GM19468 (cell line): ENCODE data around the gene INHBE.
A peak's percentile ranks its signal among the peaks of the same experiment; 100 is the strongest.

ENCODE experiments used
- ATAC-seq: cut with Tn5 transposase; IDR thresholded peaks from one replicate; pipeline ENCODE4 v1.9.1; 2021; ENCODE audit warnings: mild to moderate bottlenecking, moderate library complexity, moderate number of reproducible peaks; ENCODE audit not compliant: unreplicated experiment; ENCODE audit errors: extremely low read depth

Gene INHBE

DNA sequence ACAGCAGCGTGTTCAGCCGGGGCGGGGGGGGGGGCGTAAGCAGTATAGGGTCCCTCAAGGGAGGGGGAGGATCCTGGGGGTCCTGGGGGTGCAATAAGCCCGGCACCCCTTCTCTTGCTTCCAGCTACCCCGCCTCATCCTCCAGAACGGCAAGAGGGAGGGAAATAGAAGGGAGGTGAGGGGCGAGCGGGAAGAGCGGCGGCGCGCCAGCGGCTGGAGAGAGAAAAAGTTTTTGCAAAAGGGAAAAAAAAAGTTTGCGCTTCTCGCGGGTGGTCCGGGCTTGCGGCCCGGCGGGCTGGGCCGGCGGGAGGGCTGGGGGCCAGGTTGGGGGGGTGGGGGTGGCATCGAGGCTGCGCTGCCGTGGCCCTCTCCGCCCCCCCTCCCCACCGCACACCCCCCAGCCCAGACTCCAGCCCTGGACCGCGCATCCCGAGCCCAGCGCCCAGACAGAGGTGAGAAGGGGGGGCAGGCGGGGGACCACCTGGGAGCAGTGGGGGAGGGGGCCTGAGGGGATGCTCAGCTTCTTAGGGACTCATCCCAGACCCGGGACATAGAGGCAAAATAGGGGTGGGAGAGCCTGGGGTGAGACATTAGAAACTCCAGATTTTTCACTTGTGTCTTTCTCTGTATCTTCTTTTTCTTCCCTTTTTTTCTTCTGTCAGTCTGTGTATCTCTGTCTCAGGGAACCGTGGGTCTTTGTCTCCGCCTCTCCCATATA, 4.8 kb downstream of the INHBE start, which contains the start of gene GLI1:
Gene GLI1 (plus strand): TSS at position 36 of the 718 bp plus-strand sequence. CDS start 3,907 bp downstream, outside the sequence.
- ATAC-seq = no peak

DNA sequence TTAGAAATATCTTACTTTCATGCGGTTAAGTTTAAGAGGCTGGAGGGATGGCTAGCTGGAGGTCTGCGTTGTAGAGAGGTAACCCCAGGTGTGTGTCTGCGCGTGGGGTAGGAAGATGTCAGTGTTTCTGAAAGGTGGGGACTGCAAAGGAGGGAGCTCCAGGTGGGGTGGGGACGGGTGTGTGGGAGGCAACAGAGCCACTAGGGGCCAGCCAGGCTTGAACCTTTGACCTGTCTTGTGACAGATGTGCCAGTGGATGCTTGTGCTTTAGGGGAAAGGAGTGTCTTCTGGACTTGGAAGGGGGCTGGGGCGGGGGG, 5.3 kb downstream of the INHBE start:
- ATAC-seq = no peak

DNA sequence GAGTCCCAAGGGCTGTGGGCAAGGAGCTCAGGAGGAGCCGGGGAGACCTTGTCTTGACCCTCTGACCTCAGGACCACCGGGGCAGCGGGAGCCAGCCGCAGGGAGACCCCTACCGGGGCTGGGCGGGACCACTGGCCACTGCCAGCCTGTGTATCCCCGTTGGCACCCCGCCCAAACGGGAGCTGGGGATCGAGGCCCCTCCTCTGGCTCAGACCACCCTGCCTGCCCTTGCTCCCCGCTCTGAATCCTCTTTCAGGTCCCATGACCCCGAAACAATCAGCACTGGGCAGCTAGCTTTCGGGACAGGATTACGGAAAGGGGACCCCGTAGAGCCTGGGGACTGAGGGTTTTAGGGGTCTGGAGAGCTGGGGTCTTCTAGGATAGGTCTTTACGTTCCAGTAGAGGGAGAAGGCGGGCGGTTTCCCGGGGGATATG, 5.8 kb downstream of the INHBE start:
- ATAC-seq = no peak

DNA sequence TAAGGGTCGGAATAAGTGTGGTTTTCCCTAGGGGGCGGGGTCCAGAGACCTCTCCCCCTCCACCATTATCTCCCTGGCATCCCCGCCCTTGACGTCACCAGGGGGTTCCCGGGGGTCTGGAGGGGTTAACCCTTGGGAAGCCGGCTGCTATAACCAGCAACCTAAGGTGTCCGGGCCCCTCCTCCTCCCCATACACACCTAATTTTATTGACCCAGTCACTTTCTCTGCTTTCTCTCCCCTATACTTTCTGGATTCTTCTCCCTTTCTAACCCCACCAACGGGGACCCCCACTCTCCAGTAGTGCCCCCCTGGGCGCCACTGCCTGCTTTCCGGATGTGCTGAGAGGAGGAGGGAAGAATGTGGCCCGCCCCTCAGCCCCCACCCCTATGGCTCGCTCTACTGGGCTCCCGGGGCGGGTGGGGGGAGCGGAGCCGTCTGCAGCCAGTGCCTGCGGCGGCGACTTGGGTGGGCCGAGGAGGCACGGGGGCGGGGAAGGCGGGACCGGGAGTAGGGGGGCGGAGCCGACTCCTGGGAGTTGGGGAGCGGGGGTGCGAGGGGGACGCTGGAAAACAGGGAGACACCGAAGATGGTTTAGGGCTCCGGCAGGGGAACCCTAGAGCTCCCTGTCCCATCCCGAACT, 6.3 kb downstream of the INHBE start:
- no peak for ATAC-seq

DNA sequence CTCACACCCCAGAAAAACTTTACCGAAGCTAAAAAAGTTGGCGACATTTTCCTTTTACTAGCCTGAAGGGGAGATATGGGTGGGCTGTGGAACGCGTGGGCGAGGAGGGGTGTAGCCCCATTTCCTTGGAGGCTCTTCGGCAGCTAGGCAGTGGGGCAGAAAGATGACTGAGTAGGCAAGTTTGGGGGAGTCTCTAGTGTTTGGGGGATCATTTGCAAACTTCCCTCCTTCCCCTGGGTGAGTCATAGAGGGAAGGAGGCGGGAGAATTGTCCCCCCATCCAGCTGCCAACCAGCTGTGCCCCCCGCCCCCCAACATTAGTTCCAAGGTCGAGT, 6.8 kb downstream of the INHBE start:
- ATAC-seq = no peak

DNA sequence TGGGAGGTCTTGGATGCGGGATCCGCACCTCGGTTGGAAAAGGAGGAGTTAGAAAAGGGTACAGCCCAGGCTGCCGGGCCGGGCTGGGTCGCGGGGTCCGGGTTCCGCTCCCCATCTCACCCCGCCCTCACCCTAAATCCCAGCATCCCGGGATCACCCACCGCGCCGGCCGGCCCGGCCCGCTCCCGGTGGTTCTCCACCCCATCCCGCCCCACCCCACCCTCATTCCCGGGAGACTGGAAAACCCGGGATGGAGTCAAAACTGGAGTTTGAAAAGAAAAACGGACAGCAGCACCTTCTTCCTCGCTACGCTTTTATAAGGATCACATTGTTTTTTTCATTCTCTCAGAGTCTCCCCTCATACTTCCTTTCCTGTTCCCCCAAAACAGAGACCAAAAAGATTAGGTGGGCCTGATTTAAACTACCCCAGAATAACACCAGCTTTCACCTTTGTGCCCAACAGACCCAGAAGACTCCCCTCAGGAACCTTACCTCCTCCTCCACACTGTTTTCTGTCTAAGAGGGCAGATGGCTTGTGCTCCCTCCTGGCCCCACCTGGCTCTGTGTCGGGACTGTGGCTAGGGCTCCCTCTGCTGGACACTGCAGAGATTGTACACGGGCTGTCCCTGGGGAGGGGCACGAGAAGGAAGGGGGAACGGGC, 7.3 kb downstream of the INHBE start:
- ATAC-seq = peak; percentile 78

DNA sequence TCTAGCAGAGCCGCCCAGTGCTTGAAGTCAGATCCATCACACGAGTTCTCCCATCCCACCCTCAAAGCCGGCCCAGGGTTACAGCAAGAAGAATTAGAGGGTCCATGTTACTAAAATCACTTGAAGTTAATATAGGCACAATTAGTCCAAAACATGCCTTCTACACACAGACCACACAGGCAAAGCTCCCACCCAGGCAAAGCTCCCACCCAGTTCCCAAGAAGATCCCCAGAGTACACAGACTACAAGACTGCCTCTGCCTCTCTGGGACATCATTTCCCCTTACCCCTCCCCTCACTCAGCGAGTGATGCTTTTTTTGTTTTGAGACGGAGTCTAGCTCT, 7.8 kb downstream of the INHBE start:
- ATAC-seq = no peak

DNA sequence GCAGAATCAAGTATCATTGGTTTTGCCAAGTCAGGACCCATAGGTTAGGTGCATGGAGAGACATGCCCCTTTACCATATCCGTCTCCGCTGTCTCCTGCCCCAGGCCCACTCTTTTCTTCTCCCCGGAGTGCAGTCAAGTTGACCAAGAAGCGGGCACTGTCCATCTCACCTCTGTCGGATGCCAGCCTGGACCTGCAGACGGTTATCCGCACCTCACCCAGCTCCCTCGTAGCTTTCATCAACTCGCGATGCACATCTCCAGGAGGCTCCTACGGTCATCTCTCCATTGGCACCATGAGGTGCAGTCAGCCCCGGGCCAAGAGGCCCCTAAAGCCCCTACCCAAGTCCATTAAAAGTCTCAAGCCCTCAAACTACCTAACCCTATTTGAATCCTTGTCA, 9.5 kb downstream of the INHBE start:
- no peak for ATAC-seq

DNA sequence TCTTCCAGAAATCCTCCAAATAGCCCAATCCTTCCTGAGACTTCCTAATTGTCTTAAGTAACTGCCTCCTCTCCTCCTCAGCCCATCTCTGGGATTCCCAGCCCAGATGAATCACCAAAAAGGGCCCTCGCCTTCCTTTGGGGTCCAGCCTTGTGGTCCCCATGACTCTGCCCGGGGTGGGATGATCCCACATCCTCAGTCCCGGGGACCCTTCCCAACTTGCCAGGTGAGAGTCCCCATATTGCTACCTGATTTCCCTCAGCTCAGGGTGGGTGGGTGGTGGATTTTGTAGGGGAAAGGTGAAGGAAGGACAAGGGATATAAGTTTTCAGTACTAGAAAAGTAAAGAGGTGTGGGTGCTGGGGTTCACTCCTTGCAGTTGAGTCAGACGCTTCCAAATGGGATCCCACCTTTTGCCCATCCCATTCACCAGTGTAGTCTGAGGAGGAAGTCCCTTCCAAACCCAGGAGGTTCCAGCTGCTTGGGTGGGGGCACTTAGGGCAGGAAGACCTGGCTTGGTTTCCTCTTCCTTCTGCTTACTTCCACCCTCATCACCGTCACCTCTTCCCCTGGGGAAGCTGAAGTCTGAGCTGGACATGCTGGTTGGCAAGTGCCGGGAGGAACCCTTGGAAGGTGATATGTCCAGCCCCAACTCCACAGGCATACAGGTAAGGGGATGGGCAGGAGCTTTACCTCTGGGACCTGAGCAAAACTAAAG, 10.1 kb downstream of the INHBE start:
- ATAC-seq = no peak

DNA sequence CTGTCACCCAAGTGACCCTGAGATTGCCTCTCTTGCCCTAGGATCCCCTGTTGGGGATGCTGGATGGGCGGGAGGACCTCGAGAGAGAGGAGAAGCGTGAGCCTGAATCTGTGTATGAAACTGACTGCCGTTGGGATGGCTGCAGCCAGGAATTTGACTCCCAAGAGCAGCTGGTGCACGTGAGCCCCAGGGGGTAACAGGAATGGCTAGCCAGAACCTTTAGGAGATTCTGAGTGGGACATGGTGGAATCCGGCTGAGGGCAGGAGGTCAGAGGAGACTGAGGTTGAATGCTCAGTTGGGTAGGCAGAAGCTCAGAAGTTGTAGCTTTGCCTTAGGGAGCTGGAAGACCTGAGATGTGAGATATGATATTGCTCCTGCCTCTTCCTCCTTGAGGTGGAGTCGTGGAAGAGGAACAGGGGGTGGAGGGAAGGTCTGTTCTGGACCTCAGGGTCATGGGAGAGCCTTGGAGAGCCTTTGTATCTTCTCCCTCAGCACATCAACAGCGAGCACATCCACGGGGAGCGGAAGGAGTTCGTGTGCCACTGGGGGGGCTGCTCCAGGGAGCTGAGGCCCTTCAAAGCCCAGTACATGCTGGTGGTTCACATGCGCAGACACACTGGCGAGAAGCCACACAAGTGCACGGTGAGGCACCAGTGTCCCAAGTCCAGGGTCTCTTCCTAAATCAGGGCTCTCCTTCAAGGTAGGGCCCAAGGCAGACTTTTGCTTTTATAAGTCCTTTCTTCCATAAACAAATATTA, 10.8 kb downstream of the INHBE start:
- no peak for ATAC-seq

DNA sequence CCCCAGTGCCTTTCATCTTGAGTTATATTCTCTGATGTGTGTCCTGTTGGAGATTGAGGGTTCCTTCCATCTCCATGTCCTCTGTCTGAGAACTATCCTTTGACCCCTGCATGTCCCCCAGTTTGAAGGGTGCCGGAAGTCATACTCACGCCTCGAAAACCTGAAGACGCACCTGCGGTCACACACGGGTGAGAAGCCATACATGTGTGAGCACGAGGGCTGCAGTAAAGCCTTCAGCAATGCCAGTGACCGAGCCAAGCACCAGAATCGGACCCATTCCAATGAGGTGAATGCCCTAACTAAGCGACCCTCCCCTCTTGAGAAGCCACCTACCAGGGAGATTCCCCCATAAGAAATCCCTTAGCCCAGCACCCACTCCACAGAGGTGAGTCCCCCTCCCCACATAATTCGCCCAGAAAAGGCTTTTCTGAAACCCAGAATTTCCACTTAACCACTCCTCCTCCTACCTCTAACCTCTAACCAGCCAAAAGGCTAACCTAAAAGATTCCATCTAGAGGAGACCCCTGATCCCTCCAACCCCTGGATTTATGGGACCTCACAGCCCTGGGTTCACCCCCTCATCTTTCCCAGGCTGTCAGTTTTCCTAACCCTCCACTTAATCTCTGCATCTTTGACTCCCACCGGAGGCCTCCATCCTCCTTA, 12.2 kb downstream of the INHBE start:
- no peak for ATAC-seq

DNA sequence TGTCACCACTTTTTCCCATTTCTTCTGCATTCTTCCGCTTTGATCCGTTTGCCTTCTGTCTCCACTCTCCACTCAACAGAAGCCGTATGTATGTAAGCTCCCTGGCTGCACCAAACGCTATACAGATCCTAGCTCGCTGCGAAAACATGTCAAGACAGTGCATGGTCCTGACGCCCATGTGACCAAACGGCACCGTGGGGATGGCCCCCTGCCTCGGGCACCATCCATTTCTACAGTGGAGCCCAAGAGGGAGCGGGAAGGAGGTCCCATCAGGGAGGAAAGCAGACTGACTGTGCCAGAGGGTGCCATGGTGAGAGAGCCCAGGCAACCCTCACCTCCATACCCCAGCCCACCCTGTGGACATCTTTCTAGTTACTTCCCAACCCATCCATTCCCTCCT, 12.8 kb downstream of the INHBE start:
- ATAC-seq = no peak

DNA sequence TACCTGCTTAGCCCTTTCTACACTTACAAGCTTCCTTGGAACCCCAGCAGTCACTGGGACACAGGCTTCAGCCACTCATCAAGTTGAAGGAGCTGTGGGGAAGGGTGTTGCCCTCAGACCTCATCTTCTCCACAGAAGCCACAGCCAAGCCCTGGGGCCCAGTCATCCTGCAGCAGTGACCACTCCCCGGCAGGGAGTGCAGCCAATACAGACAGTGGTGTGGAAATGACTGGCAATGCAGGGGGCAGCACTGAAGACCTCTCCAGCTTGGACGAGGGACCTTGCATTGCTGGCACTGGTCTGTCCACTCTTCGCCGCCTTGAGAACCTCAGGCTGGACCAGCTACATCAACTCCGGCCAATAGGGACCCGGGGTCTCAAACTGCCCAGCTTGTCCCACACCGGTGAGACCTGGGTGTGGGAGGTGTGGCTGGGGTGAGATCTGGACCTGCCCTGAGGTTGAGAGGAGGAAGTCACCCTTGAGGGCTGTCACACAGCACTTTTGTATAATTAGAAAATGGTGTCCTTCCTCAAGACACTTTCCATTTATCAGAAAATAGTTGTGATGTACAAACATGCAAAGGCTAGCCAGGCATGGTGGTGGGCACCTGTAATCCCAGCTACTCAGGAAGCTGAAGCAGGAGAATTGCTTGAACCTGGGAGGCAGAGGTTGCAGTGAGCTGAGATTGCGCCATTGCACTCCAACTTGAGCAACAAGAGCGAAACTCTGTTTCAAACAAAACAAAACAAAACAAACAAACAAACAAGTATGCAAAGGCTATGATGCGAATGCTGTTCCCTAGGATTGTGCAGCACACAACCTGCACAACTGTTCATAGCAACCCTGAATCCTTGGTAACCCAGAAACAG, 14.4 kb downstream of the INHBE start:
- ATAC-seq = no peak

DNA sequence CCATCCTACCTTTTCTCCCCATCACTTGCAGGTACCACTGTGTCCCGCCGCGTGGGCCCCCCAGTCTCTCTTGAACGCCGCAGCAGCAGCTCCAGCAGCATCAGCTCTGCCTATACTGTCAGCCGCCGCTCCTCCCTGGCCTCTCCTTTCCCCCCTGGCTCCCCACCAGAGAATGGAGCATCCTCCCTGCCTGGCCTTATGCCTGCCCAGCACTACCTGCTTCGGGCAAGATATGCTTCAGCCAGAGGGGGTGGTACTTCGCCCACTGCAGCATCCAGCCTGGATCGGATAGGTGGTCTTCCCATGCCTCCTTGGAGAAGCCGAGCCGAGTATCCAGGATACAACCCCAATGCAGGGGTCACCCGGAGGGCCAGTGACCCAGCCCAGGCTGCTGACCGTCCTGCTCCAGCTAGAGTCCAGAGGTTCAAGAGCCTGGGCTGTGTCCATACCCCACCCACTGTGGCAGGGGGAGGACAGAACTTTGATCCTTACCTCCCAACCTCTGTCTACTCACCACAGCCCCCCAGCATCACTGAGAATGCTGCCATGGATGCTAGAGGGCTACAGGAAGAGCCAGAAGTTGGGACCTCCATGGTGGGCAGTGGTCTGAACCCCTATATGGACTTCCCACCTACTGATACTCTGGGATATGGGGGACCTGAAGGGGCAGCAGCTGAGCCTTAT, 15.3 kb downstream of the INHBE start:
- ATAC-seq = no peak

DNA sequence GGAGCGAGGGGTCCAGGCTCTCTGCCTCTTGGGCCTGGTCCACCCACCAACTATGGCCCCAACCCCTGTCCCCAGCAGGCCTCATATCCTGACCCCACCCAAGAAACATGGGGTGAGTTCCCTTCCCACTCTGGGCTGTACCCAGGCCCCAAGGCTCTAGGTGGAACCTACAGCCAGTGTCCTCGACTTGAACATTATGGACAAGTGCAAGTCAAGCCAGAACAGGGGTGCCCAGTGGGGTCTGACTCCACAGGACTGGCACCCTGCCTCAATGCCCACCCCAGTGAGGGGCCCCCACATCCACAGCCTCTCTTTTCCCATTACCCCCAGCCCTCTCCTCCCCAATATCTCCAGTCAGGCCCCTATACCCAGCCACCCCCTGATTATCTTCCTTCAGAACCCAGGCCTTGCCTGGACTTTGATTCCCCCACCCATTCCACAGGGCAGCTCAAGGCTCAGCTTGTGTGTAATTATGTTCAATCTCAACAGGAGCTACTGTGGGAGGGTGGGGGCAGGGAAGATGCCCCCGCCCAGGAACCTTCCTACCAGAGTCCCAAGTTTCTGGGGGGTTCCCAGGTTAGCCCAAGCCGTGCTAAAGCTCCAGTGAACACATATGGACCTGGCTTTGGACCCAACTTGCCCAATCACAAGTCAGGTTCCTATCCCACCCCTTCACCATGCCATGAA, 16.0 kb downstream of the INHBE start:
- no peak for ATAC-seq

DNA sequence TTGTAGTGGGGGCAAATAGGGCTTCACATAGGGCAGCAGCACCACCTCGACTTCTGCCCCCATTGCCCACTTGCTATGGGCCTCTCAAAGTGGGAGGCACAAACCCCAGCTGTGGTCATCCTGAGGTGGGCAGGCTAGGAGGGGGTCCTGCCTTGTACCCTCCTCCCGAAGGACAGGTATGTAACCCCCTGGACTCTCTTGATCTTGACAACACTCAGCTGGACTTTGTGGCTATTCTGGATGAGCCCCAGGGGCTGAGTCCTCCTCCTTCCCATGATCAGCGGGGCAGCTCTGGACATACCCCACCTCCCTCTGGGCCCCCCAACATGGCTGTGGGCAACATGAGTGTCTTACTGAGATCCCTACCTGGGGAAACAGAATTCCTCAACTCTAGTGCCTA, 16.6 kb downstream of the INHBE start:
- no peak for ATAC-seq

DNA sequence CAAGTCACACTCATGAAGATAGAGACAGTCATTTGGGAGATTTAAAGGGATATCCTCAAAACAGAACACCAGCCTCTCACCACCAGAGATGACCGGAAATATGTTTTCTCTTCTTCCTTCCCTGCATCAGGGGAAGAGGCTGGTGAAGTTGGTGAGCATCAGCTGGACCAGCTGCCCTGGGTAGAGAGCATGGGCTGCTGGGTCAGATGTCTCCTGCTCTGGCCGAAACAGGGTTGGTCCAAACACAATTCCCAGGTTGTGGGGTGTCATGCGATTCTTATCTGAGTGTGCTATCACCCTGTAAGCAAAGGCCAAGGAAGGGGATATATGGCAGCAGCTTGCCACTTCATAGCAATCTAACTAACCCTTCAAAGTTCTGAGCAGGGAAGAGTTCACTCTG, 17.3 kb downstream of the INHBE start:
- no peak for ATAC-seq

DNA sequence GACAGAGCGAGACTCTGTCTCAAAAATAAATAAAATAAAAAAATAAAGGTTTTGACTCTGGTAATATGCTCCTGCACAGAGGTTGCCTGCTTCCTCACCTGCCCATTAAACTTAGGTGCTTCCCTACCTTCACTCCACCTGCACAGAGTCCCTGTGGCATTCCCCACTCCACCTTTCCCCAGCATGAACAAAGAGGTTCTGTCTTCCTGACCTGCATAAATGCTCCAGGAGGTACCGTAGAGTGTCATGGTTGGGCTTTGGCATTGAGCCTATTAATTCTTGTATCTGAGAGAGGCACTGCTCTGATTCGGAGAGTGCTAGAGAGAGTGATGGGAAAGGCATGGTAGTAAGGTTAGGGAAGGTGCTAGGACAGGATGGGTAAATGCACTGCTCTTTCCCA, 18.3 kb downstream of the INHBE start:
- no peak for ATAC-seq
